Uterus (tissue), 4 donors: ENCODE data around the gene CDH13. TPM values are rescaled to one million over a fixed set of nuclear protein-coding genes. Genes with fewer than 3 reads are reported as not detected.
A peak's percentile ranks its signal among the peaks of the same experiment; 100 is the strongest.

Source experiments
- DNase-seq, 2 donors: peaks; one replicate each; pipeline ENCODE4 v3.0.0-alpha.2; 2019 to 2020
- H3K27ac ChIP-seq, 2 donors: fragments of 200-600 bp; sonication (generic); 1 replicate in 1 of 2; 2 replicates in 1 of 2; pipeline ENCODE4 v1.5.1; 2016 to 2018
- H3K27me3 ChIP-seq, 2 donors: fragments of 200-600 bp; sonication (generic); one replicate each; pipeline ENCODE4 v1.5.1; 2018 to 2019; ENCODE audit warnings: control low read depth in 1 of 2
- H3K36me3 ChIP-seq, 2 donors: fragments of 200-600 bp; sonication (generic); one replicate each; pipeline ENCODE4 v1.5.1; 2019; ENCODE audit warnings: control low read depth in 1 of 2
- H3K4me1 ChIP-seq, 2 donors: fragments of 200-600 bp; sonication (generic); one replicate each; pipeline ENCODE4 v1.5.1; 2018 to 2019; ENCODE audit warnings: control low read depth in 1 of 2
- H3K4me3 ChIP-seq, 2 donors: fragments of 200-600 bp; sonication (generic); 1 replicate in 1 of 2; 2 replicates in 1 of 2; pipeline ENCODE4 v1.5.1; 2018 to 2019; ENCODE audit warnings: mild to moderate bottlenecking in 1 of 2
- H3K9me3 ChIP-seq, 2 donors: fragments of 200-600 bp; sonication (generic); one replicate each; pipeline ENCODE4 v1.5.1; 2019; ENCODE audit warnings: control low read depth in 1 of 2
- POLR2A ChIP-seq, 2 donors: fragments of 450-650 bp; IDR thresholded peaks; one replicate each; pipeline ENCODE4 v1.6.1; 2016; ENCODE audit warnings: antibody characterized with exemption in 2 of 2, mild to moderate bottlenecking in 1 of 2, moderate library complexity in 1 of 2
- intact Hi-C: fragments of 100-400 bp; cut with DNase I; formaldehyde crosslinking; loops from one replicate; pipeline ENCODE4 v1.15.1; 2023; ENCODE audit warnings: low total_unique reads
- total RNA-seq, 4 donors: library from RNA; depleted of rRNA in 3 of 4; stranded (reverse); fragments of >200 nt in 3 of 4; gene quantifications; one replicate each; pipeline versions ENCODE4 v1.1.0 to v1.2.4, GENCODE V29; 2014 to 2023
- TF ChIP-seq, protein P1 (sequence below), 4 experiments: fragments of 200-600 bp in 2 of 4; fragments of 450-650 bp in 2 of 4; sonication (generic) in 2 of 4; IDR thresholded peaks; one replicate each; pipeline ENCODE4 v1.5.1; 2016 to 2019; ENCODE audit warnings: antibody characterized with exemption in 4 of 4, mild to moderate bottlenecking in 2 of 4, moderate library complexity in 1 of 4
- donor health status: DM: yes; HTN: yes; CAD: no.

The CDH13 gene
- total RNA-seq, 4 donors from 2014 or later, result 49.1 to 99.4 (median 82.7) TPM

DNA sequence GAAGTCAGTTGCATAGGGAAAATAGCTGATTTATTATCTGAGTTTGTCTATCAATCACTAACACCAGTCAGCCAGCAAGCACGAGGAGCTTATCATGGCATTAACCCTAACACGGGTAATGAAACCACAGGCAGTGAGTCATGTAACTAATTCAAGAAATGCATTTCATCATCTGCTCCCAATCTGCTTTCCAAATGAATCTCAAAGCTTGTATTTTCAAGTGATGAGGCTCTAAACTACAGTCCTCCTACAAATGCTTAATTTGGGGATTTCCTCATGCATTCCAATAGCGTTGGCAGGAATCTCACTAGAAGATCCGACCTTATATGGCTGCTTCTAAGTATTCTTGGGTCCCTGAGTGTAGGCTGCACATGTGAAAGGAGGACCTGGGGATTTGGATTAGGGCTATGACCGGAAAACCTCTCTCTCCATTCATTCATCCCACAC is 1062.6 kb downstream of the CDH13 start:
- intact Hi-C loops, result no loop called here
- no peak overlapping the region for H3K27ac ChIP-seq
- peak in 1 of 2 donors; percentile 17 for DNase-seq

DNA sequence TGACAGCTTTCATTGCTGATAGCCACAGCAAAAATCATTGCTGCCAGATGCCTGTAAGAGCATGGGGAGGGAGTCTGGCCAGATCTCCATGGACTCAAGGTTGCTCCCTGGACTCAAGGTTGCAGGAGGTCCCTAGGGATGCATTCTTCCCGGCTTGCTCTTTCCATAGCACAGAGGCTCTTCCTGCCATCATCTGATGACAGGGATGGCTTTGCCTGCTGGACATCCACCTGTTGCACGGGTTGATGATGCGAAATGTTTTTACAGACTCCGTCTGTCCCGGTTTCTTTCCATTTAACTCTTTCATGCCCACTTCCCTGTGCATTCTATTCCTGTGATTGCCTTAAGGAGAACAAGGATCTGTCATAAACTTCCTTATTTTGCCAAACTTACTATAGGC is 1065.5 kb downstream of the CDH13 start:
- H3K4me3 ChIP-seq, result no peak overlapping the region
- no peak for DNase-seq
- H3K27ac ChIP-seq, result no peak overlapping the region
- TF ChIP-seq, protein P1, sequence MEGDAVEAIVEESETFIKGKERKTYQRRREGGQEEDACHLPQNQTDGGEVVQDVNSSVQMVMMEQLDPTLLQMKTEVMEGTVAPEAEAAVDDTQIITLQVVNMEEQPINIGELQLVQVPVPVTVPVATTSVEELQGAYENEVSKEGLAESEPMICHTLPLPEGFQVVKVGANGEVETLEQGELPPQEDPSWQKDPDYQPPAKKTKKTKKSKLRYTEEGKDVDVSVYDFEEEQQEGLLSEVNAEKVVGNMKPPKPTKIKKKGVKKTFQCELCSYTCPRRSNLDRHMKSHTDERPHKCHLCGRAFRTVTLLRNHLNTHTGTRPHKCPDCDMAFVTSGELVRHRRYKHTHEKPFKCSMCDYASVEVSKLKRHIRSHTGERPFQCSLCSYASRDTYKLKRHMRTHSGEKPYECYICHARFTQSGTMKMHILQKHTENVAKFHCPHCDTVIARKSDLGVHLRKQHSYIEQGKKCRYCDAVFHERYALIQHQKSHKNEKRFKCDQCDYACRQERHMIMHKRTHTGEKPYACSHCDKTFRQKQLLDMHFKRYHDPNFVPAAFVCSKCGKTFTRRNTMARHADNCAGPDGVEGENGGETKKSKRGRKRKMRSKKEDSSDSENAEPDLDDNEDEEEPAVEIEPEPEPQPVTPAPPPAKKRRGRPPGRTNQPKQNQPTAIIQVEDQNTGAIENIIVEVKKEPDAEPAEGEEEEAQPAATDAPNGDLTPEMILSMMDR (IDR thresholded peaks at IDR 0.05), result no peak
- no peak for TF ChIP-seq POLR2A (IDR thresholded peaks at IDR 0.05)
- no peaks in the 10 kb centered on the region for H3K9me3 ChIP-seq
- intact Hi-C loops, result no loop called here
- H3K4me1 ChIP-seq, result no peaks in the 10 kb centered on the region
- H3K27me3 ChIP-seq, result no peaks in the 10 kb centered on the region
- H3K36me3 ChIP-seq, result no peaks in the 10 kb centered on the region

More for the DNA sequence above, 1062.6 kb downstream of the CDH13 start:
- Histone ChIP-seq H3K4me3 (no peak overlapping the region), H3K27me3 (no peaks in the 10 kb centered on the region), H3K4me1 (no peaks in the 10 kb centered on the region), H3K36me3 (no peaks in the 10 kb centered on the region), H3K9me3 (no peaks in the 10 kb centered on the region)
- TF ChIP-seq, protein P1 (IDR thresholded peaks at IDR 0.05), result no peak
- no peak for TF ChIP-seq POLR2A (IDR thresholded peaks at IDR 0.05)

DNA sequence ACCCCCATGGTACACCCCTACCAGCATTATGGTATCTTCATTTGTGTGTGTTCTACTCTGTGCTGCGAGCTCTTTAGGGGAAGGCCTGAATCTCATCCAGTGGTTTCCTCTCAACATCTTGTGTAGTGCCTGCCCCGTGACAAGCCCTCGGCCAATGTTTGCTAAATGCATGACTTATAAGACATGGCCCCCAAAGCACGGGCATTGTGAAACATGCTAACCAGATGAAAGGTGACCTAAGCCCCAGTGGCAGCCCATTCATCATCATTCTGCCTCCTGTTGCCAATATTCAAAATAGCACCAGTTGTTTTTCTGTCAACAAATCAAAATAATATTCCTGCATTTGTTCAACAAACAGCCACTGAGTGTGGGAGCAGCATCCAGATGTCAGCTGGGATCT is 1072.2 kb downstream of the CDH13 start:
- no peaks in the 10 kb centered on the region for H3K4me1 ChIP-seq
- H3K36me3 ChIP-seq, result no peaks in the 10 kb centered on the region
- no peaks in the 10 kb centered on the region for H3K9me3 ChIP-seq
- no peak overlapping the region for H3K27ac ChIP-seq
- intact Hi-C loops, result no loop called here
- TF ChIP-seq POLR2A (IDR thresholded peaks at IDR 0.05), result no peak
- TF ChIP-seq, protein P1 (IDR thresholded peaks at IDR 0.05), result no peak
- DNase-seq, result no peak
- no peaks in the 10 kb centered on the region for H3K27me3 ChIP-seq
- no peak overlapping the region for H3K4me3 ChIP-seq

DNA sequence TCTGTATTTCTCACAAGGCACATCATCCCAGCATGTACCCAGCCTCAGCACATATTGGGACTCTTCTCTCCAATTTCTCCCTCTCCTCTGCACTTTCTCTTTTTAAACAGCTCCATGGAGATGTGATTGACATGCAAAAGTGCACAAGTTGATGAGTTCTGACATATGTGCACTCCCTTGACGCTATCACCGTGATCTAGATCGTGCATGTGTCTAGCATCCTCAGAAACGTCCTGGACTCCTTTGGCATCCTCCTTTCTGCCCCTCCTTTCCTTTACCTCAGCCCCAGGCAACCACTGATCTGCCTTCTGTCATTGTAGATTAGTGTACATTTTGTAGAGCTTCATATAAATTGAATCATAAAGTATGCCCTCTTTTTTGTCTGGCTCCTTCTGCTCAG is 1073.0 kb downstream of the CDH13 start:
- TF ChIP-seq POLR2A (IDR thresholded peaks at IDR 0.05), result no peak
- TF ChIP-seq, protein P1 (IDR thresholded peaks at IDR 0.05), result no peak
- no peak for DNase-seq
- H3K27ac ChIP-seq, result no peak overlapping the region
- no peaks in the 10 kb centered on the region for H3K9me3 ChIP-seq
- H3K4me1 ChIP-seq, result no peaks in the 10 kb centered on the region
- H3K4me3 ChIP-seq, result no peak overlapping the region
- no peaks in the 10 kb centered on the region for H3K36me3 ChIP-seq
- no peaks in the 10 kb centered on the region for H3K27me3 ChIP-seq
- intact Hi-C loops, result no loop called here

DNA sequence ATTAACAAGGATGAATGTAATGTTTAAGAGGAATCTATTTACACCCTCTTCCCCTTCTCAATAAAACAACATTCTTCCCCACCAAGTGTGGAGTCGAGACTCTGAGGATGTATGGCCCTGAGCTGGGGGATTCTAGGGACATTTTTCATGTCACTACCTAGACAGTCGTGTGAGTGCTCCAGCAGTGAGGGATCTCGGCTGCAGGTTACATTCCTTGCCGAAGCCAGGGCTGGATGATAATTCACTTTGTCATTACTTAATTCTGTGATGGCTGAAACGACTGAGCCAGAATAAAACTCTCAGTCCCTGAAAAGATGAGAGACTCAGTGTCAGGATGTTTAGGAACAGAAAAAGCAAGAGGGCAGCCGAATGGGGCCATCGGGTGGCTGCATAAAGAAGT is 1074.1 kb downstream of the CDH13 start:
- intact Hi-C loops, result no loop called here
- no peak overlapping the region for H3K4me3 ChIP-seq

More for the DNA sequence above, 1074.1 kb downstream of the CDH13 start:
- H3K27me3 ChIP-seq, result no peaks in the 10 kb centered on the region
- no peak overlapping the region for H3K27ac ChIP-seq
- H3K9me3 ChIP-seq, result no peaks in the 10 kb centered on the region
- no peaks in the 10 kb centered on the region for H3K36me3 ChIP-seq
- no peak for DNase-seq
- TF ChIP-seq POLR2A (IDR thresholded peaks at IDR 0.05), result no peak
- TF ChIP-seq, protein P1 (IDR thresholded peaks at IDR 0.05), result no peak
- no peaks in the 10 kb centered on the region for H3K4me1 ChIP-seq
